SHP77 treated with DMSO at 0.1 percent for 48 hours (cell line): ENCODE data around the gene UGT3A1.
"Not testable (repeated sequence)": the region's sequence is repeated elsewhere in the genome, so short reads cannot be mapped to it uniquely, and the experiment has no call there.

Source experiments
- DNase-seq: peaks from one replicate; lab custom pipeline; 2025; lab: John Stamatoyannopoulos, UW

Gene UGT3A1

GRCh38 chr5:35988529-35988928 is 2.7 kb downstream of the UGT3A1 start:
- DNase-seq, result no peak

- no peak for DNase-seq
Observed at GRCh38 chr5:35987776-35988175, 3.4 kb downstream of the UGT3A1 start.

GRCh38 chr5:35979715-35980114 is 11.5 kb downstream of the UGT3A1 start:
- DNase-seq, result no peak

GRCh38 chr5:35976859-35977258 is 14.3 kb downstream of the UGT3A1 start:
- DNase-seq, result not testable (repeated sequence)

- DNase-seq, result no peak
Observed at GRCh38 chr5:35974570-35974969, 16.6 kb downstream of the UGT3A1 start.

GRCh38 chr5:35971878-35972210 is 19.3 kb downstream of the UGT3A1 start:
- no peak for DNase-seq

- no peak for DNase-seq
Observed at GRCh38 chr5:35971186-35971877, 19.9 kb downstream of the UGT3A1 start.

GRCh38 chr5:35963381-35963843 is 27.8 kb downstream of the UGT3A1 start:
- no peak for DNase-seq

- no peak for DNase-seq
Observed at GRCh38 chr5:35960328-35960727, 30.9 kb downstream of the UGT3A1 start.

- DNase-seq, result no peak
Observed at GRCh38 chr5:35956429-35956828, 34.8 kb downstream of the UGT3A1 start.

- DNase-seq, result no peak
Observed at GRCh38 chr5:35954175-35954574, 37.0 kb downstream of the UGT3A1 start.

- no peak for DNase-seq
Observed at GRCh38 chr5:35947085-35947484, 44.1 kb downstream of the UGT3A1 start.

- DNase-seq, result no peak
Observed at GRCh38 chr5:35939639-35940038, 51.6 kb downstream of the UGT3A1 start.

GRCh38 chr5:35938568-35939227 is 52.5 kb downstream of the UGT3A1 start, which contains the start of gene CAPSL:
TSS of gene CAPSL (minus strand) at chr5:35938622. CDS start at chr5:35921120, 17,502 bp downstream.
- no peak for DNase-seq

- peak; percentile 37 for DNase-seq
Observed at GRCh38 chr5:35926389-35927051, 64.7 kb downstream of the UGT3A1 start.

GRCh38 chr5:35924950-35925722 is 66.1 kb downstream of the UGT3A1 start:
- peak; percentile 58 for DNase-seq

- no peak for DNase-seq
Observed at GRCh38 chr5:35924122-35924949, 66.9 kb downstream of the UGT3A1 start.

- DNase-seq, result no peak
Observed at GRCh38 chr5:35922468-35922867, 68.7 kb downstream of the UGT3A1 start.

- no peak for DNase-seq
Observed at GRCh38 chr5:35921930-35922329, 69.3 kb downstream of the UGT3A1 start.

GRCh38 chr5:35920890-35921289 is 70.3 kb downstream of the UGT3A1 start:
- no peak for DNase-seq

- no peak for DNase-seq
Observed at GRCh38 chr5:35919191-35919590, 72.0 kb downstream of the UGT3A1 start.
